ENCODE data around the gene THSD7A.

- no peak for TF ChIP-seq CTCF (IDR thresholded peaks at IDR 0.05; ENCODE audit: low read depth, low read length, missing input control)
- peak; percentile 26 to 29 for TF ChIP-seq RXRA (IDR thresholded peaks at IDR 0.05)
- TF ChIP-seq ATF3 (IDR thresholded peaks at IDR 0.05): no peak
- no peak for TF ChIP-seq FOXA1 (IDR thresholded peaks at IDR 0.05)
- TF ChIP-seq EGR1 (IDR thresholded peaks at IDR 0.05; ENCODE audit: low read depth in 2 of 2): no peak
- no peak for TF ChIP-seq REST (IDR thresholded peaks at IDR 0.05)
- no peak for TF ChIP-seq YY1 (IDR thresholded peaks at IDR 0.05)
- TF ChIP-seq ZBTB33 (IDR thresholded peaks at IDR 0.05): no peak
- peak; percentile 33 to 35 for TF ChIP-seq JUND (IDR thresholded peaks at IDR 0.05)
- TF ChIP-seq TAF1 (conservative IDR thresholded peaks at IDR 0.05): no peak
- no peak for TF ChIP-seq RAD21 (IDR thresholded peaks at IDR 0.05)
Observed at GRCh38 chr7:11524476-11525397, 307.3 kb downstream of the THSD7A start.

Data from liver (tissue), 3 donors.